SK-N-SH treated with all-trans-retinoic acid at 6 μM for 48 hours (cell line): ENCODE measurements around the gene MUC3A.

Experiments used
- ATAC-seq: fragments of 200-7000 bp; cut with Tn5 transposase; 3 replicates; pipeline ENCODE4 v1.9.1; 2020; ENCODE audit warnings: mild to moderate bottlenecking, moderate library complexity
- ARNTL ChIP-seq: fragments of 450-650 bp; formaldehyde crosslinking; IDR thresholded peaks from 2 replicates; pipeline ENCODE4 v1.5.0; 2020; ENCODE audit warnings: low read depth, mild to moderate bottlenecking, moderate library complexity, borderline replicate concordance
- BACH2 ChIP-seq: fragments of 250-450 bp; sonication (Bioruptor Pico); IDR thresholded peaks from 2 replicates; pipeline ENCODE4 v1.9.0; 2021; ENCODE audit warnings: mild to moderate bottlenecking, borderline replicate concordance
- CREB5 ChIP-seq: fragments of 250-450 bp; sonication (Bioruptor Pico); IDR thresholded peaks from 2 replicates; pipeline ENCODE4 v1.5.1; 2020; ENCODE audit warnings: low read depth, mild to moderate bottlenecking, moderate library complexity
- CSRNP3 ChIP-seq: fragments of 250-450 bp; sonication (Bioruptor Pico); IDR thresholded peaks from 2 replicates; pipeline ENCODE4 v1.5.1; 2021; ENCODE audit warnings: mild to moderate bottlenecking, moderate library complexity
- ESRRG ChIP-seq: fragments of 250-450 bp; sonication (Bioruptor Pico); IDR thresholded peaks from 2 replicates; pipeline ENCODE4 v1.6.1; 2021; ENCODE audit warnings: mild to moderate bottlenecking
- GLIS3 ChIP-seq: fragments of 250-450 bp; sonication (Bioruptor Pico); IDR thresholded peaks from 2 replicates; pipeline ENCODE4 v1.5.0; 2020; ENCODE audit warnings: mild to moderate bottlenecking, moderate library complexity
- ISL1 ChIP-seq: fragments of 250-450 bp; sonication (Bioruptor Pico); IDR thresholded peaks from 2 replicates; pipeline ENCODE4 v2.1.2; 2022; ENCODE audit warnings: mild to moderate bottlenecking, moderate library complexity
- POU6F1 ChIP-seq: fragments of 250-450 bp; sonication (Bioruptor Pico); IDR thresholded peaks from 2 replicates; pipeline ENCODE4 v1.8.0; 2021; ENCODE audit warnings: low read depth, mild to moderate bottlenecking, moderate library complexity, borderline replicate concordance
- PPARA ChIP-seq: fragments of 250-450 bp; sonication (Bioruptor Pico); IDR thresholded peaks from 2 replicates; pipeline ENCODE4 v1.5.0; 2020; ENCODE audit warnings: mild to moderate bottlenecking, borderline replicate concordance
- RARB ChIP-seq: fragments of 250-450 bp; sonication (Bioruptor Pico); IDR thresholded peaks from 2 replicates; pipeline ENCODE4 v1.8.0; 2021; ENCODE audit warnings: mild to moderate bottlenecking, moderate library complexity
- SNAI2 ChIP-seq: fragments of 250-450 bp; sonication (Bioruptor Pico); IDR thresholded peaks from 2 replicates; pipeline ENCODE4 v1.5.0; 2020; ENCODE audit warnings: mild to moderate bottlenecking, moderate library complexity
- TCF4 ChIP-seq: fragments of 250-450 bp; sonication (Bioruptor Pico); IDR thresholded peaks from 2 replicates; pipeline ENCODE4 v1.8.0; 2021; ENCODE audit warnings: mild to moderate bottlenecking, moderate library complexity, borderline replicate concordance
- TOX ChIP-seq: fragments of 250-450 bp; sonication (Bioruptor Pico); IDR thresholded peaks from 2 replicates; pipeline ENCODE4 v1.8.0; 2021; ENCODE audit warnings: mild to moderate bottlenecking, moderate library complexity, borderline replicate concordance
- TSHZ2 ChIP-seq: fragments of 250-450 bp; sonication (Bioruptor Pico); IDR thresholded peaks from 2 replicates; pipeline ENCODE4 v1.5.0; 2020; ENCODE audit warnings: mild to moderate bottlenecking, moderate library complexity
- ZC3H10 ChIP-seq: fragments of 250-450 bp; sonication (Bioruptor Pico); IDR thresholded peaks from 2 replicates; pipeline ENCODE4 v1.5.1; 2021; ENCODE audit warnings: mild to moderate bottlenecking, moderate library complexity
- ZFP30 ChIP-seq: fragments of 450-650 bp; formaldehyde crosslinking; IDR thresholded peaks from 2 replicates; pipeline ENCODE4 v1.5.0; 2022; ENCODE audit warnings: mild to moderate bottlenecking, moderate library complexity
- ZNF565 ChIP-seq: fragments of 450-650 bp; formaldehyde crosslinking; conservative IDR thresholded peaks from 2 replicates; pipeline ENCODE4 v1.5.0; 2020; ENCODE audit warnings: low read depth, mild to moderate bottlenecking, moderate library complexity
- ZNF70 ChIP-seq: fragments of 450-650 bp; formaldehyde crosslinking; IDR thresholded peaks from 2 replicates; pipeline ENCODE4 v1.5.0; 2020; ENCODE audit warnings: mild to moderate bottlenecking, moderate library complexity
- ZNF8 ChIP-seq: fragments of 450-650 bp; formaldehyde crosslinking; IDR thresholded peaks from 2 replicates; pipeline ENCODE4 v1.5.0; 2020; ENCODE audit warnings: mild to moderate bottlenecking, moderate library complexity

Gene MUC3A

GRCh38 chr7:100968031-100968430, 18.7 kb downstream of the MUC3A start:
- no peak for TF ChIP-seq TCF4 (CRISPR knock-in tag)
- no peak for ATAC-seq

GRCh38 chr7:100968650-100969049, 19.3 kb downstream of the MUC3A start:
- TF ChIP-seq CSRNP3 (CRISPR knock-in tag): no peak
- TF ChIP-seq ZNF70: no peak
- TF ChIP-seq GLIS3 (CRISPR knock-in tag): no peak
- TF ChIP-seq SNAI2 (CRISPR knock-in tag): no peak
- ATAC-seq: no peak

GRCh38 chr7:100969066-100969615, 19.8 kb downstream of the MUC3A start, which contains the start of gene MUC12:
Gene MUC12, plus strand, starts transcription at chr7:100969565. Its CDS starts 58 bp downstream, at chr7:100969623.
- ATAC-seq: no peak
- TF ChIP-seq ARNTL (CRISPR knock-in tag): no peak
- no peak for TF ChIP-seq ZNF8 (CRISPR knock-in tag)
- no peak for TF ChIP-seq ESRRG
- TF ChIP-seq GLIS3 (CRISPR knock-in tag): no peak
- TF ChIP-seq ZNF565 (CRISPR knock-in tag): no peak
- TF ChIP-seq ZNF70: no peak
- TF ChIP-seq POU6F1 (CRISPR knock-in tag): no peak
- no peak for TF ChIP-seq CREB5 (CRISPR knock-in tag)
- TF ChIP-seq TSHZ2: no peak
- no peak for TF ChIP-seq PPARA
- no peak for TF ChIP-seq ZC3H10 (CRISPR knock-in tag)
- TF ChIP-seq TOX (CRISPR knock-in tag): no peak
- TF ChIP-seq BACH2 (CRISPR knock-in tag): no peak
- no peak for TF ChIP-seq ZFP30 (CRISPR knock-in tag)
- TF ChIP-seq TCF4 (CRISPR knock-in tag): no peak
- no peak for TF ChIP-seq RARB
- TF ChIP-seq CSRNP3 (CRISPR knock-in tag): no peak
- no peak for TF ChIP-seq SNAI2 (CRISPR knock-in tag)
- no peak for TF ChIP-seq ISL1 (CRISPR knock-in tag)
